HG03175 (cell line): ENCODE data around the gene WFIKKN2.

Experiments
- ATAC-seq: cut with Tn5 transposase; IDR thresholded peaks from one replicate; pipeline ENCODE4 v1.9.1; 2021; ENCODE audit warnings: mild to moderate bottlenecking, moderate library complexity; ENCODE audit not compliant: unreplicated experiment

WFIKKN2 gene

DNA sequence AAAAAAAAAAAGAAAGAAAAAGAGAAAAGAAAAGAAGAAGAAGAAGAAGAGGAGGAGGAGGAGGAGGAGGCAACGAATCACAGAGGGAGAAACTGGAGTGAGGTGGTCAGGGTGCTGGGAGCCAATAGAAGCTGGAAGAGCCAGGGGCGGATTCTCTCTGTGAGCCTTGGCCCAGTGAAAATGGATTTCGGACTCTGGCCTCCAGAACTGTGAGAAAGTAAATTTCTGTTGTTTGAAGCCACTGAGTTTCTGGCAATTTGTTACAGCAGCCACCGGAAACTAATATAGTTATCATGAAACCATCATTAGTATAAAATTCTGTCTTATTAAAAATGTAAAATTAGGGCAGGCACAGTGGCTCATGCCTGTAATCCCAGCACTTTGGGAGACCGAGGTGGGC lies 27.7 kb upstream of the WFIKKN2 start:
- no peak for ATAC-seq

DNA sequence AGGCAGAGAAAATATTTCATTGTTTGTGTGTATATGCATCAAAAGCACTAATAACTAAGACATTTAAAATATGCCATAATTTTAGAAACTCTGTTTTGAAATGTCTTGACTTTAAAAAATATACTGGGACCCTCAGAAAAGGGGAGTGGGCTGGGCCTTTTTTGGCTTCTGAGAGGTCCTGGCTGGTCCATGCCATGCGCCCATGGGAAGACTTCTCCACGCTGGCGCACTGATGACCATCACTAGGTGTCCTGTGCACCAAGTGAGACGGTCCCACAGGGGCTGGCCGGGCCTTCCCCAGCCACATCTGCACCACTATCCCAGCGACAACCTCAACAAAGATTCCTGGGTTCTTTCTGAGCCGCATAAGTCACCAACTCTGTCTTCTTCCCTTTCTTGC lies 27.0 kb upstream of the WFIKKN2 start:
- ATAC-seq, result no peak

DNA sequence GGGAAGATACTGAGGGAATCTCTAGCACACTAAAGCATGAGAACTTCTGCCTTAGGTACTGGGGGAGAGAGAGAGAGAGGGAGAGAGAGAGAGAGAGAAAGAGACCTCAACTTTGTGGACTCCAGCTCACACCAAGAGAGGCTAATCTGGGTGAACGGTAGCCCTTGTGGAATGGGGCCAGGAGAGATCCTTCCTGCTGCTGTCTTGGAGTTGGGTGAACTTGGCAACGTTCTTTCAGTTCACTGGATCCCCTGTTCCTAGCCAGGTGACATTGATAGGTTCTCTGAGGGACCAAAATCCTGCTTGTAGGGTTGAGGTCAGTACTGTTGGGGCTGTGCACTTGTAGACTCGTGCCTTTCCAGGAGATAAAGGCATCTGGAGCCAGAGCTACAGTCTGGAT lies 26.5 kb upstream of the WFIKKN2 start:
- ATAC-seq, result no peak

DNA sequence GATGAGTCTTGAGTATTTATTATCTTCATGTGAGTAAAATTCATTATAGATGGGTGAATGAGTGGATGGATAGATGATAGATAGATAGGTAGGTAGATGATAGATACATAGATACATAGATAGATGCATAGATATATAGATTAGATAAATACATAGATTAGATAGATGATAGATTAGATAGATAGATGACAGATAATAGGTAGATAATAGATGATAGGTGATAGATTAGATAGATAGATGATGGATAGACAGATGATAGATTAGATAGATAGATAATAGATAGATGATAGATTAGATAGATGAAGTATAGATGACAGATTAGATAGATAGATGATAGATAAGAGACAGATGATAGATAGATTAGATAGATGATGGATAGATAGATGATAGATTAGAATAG lies 21.8 kb upstream of the WFIKKN2 start:
- no peak for ATAC-seq

DNA sequence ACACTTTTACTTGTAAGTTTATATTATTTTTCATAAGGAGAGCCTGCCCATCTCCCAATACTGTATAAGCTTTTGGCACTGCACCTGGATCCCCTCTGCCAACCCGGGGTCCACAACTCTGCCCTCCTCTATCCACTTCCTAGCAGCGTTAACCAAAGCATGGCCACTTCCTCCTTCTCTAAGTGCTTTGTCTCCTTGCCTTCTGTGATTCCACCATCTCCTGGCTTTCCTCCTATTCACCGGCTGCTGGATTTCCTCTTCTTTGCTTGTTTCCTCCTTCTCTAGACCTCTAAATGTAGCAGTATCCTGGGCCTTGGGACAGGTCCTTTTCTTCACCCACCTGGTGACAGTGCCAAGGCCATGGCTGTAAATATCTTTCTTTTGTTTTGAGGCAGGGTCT lies 20.0 kb upstream of the WFIKKN2 start:
- ATAC-seq, result no peak

DNA sequence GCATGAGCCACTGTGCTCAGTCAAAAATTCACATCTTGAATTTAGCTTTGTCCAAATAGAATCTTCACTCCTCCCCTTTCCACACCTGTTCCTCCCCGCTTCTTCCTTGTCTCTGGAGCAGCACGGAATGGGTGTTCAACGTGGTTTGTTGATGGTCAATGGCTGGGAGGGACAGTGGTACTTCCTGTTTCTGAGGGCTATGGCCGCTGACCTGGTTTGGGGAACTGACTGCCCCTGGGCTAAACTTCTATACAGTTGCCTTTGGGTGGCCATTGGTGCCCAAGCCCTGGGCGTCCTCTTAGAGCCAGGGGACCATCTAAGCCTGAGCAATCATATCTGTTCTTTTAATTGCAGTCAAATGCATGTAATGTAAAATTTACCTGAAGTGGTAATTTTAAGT lies 19.1 kb upstream of the WFIKKN2 start:
- no peak for ATAC-seq

DNA sequence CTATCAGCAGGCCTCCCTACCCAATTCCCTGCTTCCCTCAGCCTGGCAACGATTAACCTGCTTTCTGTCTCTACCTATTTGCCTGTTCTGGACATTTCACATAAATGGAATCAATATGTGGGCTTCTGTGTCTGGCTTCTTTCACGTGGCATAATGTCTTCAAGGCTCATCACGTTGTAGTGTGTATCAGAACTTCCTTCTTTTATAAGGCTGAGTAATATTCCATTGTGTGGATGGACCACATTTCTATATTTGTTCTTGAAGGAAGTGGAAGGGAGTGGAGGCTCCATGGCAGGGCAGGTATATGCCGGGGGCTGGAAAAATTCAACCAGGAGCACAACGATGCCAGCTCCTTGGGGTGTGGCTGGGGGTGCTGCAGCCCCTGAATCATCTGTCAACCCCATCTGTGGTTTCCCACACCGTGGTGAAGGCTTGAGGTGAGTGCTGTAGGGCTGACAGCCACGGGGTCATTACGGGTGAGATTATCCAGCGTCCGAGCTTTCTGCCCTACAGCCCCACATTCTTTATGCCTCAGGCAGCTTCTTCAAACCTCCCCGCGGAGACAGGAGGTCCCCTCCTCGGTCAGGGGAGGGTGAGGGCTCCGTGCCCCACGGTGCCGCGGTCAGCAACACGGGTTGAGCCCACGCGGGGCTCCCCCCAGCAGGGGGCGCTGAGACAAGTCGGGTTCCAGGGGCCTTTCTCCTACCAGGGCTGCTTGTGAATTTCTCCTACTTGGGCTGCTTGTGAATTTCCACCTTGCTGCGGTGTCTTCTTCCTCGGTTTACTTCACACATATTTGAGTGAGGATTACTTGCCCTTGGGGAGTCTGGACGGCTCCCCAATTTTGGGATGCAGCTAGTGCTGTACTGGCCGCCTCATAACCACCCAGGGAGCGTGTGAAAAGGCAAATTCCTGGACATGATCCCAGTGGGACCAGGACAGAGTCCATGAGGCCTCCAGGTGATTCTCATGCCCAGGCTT lies 18.3 kb upstream of the WFIKKN2 start:
- no peak for ATAC-seq

DNA sequence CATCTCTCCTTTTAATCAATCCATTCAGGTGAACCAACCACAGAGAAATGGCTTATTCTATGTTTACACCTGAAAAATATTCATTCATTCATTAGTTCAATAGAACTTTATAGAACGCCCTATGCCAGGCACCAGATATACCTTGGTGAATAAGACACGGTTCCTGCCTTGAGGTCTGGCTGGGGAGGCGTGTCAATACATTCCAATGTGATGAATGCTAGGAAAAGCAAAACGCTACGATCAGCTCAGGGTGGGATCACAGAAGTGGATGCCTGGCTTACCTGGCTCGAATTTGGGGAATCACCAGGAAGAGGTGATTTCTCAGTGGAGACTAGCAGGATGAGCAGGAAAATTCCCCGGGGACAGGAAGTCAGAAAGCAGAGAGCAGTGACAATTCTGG lies 17.5 kb upstream of the WFIKKN2 start:
- ATAC-seq, result no peak

DNA sequence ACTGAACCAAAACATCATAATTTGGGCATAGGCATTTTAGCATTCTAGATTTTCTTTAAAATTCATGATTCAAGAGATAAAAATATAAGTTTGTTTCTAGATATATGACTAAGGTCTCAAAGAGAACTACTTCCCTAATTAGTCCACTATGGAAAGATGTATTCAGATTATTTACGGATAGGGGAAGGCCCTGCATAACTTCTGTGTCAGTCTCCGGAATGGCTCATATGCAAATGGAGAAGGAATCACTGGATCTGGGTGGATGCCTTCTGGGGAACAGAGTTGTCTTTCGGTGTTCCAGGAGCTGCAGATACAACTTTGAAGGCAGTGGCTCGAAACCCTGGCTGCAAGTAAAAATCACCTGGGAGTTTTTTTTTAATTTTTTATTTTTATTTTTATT lies 17.1 kb upstream of the WFIKKN2 start:
- ATAC-seq, result no peak

DNA sequence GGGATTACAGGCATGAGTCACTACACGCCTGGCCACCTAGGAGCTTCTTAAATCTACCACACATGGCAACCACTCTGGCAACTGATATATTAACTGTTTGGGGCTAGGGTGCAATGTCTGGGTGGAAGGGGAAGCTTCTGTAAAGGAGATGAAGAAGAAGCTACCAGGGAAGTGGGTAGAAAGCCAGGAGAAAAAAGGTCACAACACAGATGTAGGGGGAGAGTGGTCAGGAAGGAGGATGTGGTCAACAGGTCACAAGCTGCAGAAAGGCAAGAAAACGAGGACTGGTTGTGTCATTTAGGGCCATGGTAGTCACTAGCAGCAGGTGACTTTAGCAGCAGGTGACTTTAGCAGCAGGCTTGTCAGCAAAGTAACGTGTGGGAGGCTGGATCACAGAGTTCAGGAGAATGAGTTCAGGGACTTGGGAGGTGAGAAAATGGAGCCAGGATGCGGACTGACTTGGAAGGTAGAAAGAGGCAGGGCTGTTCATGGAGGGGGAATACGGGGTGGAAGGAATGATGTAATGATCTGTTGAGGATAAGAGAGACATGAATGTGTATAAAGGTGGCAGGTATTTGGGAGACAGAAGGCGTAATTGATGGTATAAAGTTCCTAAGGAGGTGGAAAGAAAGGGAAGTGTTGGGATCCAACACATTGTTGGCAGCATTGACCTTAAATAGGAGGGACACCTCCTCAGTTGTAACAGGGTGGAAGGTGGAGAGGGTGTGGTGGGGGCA lies 16.3 kb upstream of the WFIKKN2 start:
- no peak for ATAC-seq

DNA sequence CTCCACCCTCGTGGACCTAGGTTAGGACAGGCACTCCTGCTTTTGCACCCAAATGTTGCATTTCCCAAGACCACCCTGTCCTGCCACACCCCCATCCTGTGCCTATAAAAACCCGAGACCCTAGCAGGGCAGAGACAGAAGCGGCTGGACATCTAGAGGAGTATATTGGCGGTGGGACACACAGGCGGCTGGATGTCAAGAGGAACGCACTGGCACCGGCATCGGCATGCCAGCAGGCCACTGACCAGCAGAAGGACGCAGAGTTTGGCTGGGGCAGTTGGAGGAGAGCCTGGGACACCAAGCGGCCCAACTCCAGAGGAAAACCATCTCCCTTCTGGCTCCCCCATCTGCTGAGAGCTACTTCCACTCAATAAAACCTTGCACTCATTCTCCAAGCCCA lies 14.7 kb upstream of the WFIKKN2 start:
- ATAC-seq, result no peak

DNA sequence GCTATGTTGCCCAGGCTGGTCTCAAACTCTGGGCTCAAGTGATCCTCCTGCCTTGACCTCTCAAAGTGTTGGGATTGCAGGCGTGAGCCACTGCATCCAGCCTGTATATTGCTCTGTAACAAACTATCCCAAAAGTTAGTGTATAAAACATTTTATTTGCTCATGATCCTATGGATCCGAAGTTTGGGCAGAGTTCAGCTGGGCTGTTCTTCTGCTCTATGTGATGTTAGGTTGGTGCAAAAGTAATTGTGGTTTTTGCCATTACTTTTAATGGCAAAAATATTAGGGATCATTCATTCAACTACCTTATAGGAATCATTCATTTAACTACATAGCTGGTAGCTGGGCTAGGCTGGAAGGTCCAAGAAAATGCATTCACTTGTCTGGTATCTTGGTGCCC lies 12.8 kb upstream of the WFIKKN2 start:
- no peak for ATAC-seq

DNA sequence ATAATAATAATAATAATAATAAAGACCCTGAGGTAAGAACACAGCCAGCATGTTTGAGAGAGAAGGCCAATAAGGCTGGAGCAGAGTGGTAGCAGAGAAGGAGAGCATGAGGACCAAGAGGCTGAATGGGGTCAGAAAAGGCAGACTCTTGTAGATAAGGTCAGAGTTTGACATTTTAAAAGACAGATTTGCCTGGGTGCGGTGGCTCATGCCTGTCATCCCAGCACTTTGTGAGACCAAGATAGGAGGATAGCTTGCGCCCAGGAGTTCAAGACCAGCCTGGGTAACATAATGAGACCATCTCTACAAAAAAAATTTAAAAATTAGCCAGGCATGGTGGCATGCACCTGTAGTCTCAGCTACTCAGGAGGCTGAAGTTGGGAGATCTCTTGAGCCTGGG lies 11.0 kb upstream of the WFIKKN2 start:
- ATAC-seq, result no peak

DNA sequence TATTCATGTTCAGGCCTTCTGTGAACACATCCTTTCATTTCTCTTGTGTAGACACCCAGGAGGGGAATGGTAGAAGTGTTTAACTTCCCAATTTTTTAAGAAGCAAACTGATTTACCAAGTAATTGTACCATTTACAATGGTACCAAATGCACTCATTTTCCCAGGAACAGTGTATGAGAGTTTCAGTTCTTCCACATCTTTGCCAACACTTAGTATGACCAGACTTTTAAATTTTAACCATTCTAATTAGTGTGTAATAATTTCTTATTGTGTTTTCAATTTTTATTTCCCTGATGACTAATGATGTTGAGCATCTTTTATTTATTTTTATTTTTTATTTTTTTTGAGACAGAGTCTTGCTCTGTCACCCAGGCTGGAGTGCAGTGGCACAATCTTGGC lies 10.2 kb upstream of the WFIKKN2 start:
- no peak for ATAC-seq

DNA sequence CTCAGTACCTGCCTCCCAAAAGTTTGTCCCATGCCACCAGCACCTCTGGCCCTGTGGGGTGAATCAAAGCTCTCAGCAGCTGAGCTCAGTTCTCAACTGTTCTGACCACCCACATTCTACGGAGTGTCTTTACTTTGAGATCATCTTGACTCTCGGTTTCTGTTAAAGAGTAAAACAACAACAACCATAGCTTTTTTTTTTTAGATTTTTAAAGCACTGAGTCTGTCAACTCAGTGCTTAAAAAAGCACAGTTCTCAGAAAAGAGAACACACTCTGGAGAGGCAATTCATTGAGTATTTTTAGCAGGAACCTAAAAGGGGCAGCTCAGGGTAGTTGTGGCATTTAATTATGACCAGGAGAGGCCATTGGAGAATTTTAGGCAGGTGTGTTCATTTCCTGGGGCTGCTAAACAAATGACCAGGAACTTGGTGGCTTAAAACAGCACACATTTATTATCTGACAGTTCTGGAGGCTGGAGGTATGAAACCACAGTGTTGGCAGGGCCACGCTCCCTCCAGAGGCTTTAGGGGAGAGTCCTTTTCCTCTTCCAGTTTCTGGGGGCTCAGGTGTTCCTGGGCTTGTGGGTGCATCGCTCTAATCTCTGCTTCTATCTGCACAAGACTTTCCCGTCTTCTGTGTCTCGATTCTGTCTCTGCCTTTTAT lies 6.7 kb upstream of the WFIKKN2 start:
- no peak for ATAC-seq

DNA sequence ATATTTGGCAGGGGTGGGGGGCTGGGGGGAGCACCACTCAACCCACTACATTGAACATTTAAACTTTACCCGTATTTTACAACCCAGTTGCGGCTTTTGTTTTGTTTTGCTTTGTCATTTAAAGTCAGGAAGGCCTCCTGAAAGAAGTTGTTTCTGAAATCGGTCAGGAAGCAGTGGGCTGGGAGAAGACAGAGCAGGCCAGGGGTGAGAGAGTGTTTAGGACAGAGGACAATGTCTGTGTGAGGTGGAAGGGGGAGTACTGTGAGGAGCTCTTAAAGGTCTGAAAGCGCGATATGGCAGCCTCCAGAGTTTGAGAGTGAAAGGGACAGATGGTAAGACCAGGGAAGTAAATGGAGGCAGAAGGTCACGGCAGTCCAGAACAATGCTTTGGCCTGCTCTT lies 6.1 kb upstream of the WFIKKN2 start:
- ATAC-seq, result no peak

DNA sequence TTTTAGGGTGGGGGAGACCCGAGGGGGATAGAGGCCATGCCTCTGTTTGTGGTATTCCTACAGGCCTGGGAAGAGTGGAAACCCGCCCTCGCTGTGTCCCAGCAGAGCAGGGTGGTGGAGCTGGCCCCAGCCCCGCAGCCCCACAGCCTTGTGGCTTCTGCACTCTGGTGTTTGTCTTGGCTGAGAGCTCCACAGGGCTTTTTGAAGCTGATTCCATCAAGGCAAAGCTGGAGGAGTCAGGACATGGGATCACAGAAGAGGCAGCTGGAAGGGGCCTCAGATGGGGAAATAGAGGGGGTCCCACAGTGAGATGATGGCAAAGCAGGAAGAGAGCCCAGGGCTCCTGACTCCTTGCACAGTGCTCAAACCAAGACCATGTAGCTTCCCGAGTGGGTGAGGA lies 5.0 kb upstream of the WFIKKN2 start:
- no peak for ATAC-seq

DNA sequence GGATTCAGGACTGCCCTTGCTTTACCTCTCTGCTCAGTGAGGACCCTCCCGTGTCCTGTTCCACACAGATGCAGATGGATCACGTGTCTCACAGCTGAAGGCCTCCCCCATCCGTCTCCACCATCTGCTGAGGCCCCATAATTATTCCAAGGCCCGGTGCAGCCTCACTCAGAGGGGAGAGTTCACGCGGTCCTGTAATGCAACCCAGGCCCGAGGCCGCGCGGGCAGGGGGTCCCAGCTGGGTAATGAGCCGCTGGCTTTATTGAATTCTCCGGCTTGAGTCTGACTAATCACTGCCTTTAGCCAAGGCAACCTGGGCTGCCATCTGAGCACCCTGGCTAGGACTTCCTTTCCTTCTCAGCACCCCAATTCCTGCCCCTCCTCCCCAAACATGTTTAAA lies 4.4 kb upstream of the WFIKKN2 start:
- no peak for ATAC-seq

DNA sequence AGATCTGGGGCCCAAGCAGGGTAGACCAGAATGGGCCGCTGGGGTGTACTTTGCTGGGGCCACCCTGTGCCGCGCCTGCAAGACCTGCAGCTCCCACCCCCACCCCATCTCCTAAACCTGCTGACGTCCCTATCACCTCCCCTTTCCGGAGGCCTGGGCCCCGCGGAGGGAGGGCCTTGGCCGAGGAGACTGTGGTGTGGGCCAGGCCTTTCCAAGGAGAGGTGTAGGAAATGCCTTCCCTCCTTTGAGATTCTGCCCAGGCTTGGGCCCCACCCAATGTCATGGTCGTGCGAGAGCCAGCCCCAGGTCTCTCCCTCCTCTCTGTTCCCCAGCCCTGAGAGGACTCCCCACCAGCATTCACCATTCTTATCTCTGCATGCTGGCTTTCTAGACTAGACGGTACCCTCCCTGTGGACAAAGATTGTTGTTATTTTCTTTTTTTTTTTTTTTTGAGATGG lies 3.9 kb upstream of the WFIKKN2 start:
- no peak for ATAC-seq

DNA sequence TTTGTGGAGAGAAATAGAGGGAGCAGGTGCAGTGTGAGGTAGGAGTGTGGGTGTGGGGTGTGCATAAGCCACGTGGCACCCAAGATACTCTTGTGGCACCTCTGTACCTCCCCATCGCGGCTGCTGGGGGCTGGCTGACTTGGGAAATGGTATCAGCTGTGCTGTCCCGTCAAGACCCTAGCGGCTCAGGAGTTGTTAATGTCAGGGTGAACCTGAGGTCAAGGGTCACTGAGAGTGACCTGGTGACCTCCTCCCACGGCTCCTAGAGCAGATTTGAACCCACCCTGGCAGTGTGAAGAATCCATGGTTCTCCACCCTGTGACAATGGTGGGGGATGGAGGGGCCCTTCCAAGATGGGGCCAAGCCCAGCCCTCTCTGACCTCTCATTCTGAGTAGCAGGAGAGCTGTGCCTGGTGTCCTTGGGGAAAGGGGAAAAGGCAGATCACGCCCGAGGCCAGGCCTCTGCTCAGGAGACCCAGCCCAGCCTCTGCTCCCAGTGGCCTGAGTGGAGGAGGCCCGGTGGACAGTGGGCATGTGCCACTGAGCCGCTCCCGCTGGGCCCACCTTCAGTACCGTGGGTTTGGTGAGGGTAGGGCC lies 3.0 kb upstream of the WFIKKN2 start:
- ATAC-seq, result no peak

DNA sequence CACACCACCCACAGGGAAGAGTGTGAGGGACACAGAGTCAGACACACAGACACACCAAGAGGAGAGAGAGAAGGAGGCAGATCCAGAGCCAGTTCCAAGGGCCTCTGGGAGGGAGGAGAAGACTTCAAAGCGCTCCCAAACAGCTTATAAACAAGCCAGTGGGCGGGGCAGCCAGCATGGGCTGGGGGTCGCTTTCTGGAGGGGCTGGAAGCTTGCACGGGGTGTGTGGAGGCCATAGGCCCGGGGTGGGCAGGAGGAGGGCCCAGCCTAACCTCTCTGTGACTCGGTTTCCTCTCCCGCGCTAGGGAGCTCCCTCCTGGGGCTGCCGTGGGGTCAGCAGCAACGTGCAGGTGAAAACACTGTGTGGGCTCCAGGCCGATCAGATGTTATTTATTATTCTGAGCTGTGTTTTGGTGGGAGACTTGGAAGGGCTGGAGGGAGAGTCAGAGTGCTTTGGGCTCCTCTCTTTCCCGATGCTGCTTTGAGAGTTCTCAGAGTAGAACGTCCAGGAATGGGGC lies 2.5 kb upstream of the WFIKKN2 start:
- no peak for ATAC-seq
